Measurements from ENCODE around the gene VPS18. TPM values are rescaled to one million over a fixed set of nuclear protein-coding genes. Genes with fewer than 3 reads are reported as not detected.
A peak's percentile ranks its signal among the peaks of the same experiment; 100 is the strongest.

The VPS18 gene
- total RNA-seq, 2 experiments from 2014 or later, result 3.3 to 3.4 TPM

DNA sequence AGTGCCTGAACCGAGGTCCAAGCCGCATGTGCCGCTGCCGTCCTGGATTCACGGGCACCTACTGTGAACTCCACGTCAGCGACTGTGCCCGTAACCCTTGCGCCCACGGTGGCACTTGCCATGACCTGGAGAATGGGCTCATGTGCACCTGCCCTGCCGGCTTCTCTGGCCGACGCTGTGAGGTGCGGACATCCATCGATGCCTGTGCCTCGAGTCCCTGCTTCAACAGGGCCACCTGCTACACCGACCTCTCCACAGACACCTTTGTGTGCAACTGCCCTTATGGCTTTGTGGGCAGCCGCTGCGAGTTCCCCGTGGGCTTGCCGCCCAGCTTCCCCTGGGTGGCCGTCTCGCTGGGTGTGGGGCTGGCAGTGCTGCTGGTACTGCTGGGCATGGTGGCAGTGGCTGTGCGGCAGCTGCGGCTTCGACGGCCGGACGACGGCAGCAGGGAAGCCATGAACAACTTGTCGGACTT is 42.0 kb downstream of the VPS18 start:
- Mint-ChIP-seq H3K36me3 (ENCODE audit: low read depth) (no peaks in the 10 kb centered on the region), H3K27me3 (ENCODE audit: low read depth) (peaks cover 19% of the 10 kb centered on the region), H3K4me1 (ENCODE audit: low read depth) (peaks cover 15% of the 10 kb centered on the region), H3K4me3 (no peak overlapping the region), H3K9me3 (no peaks in the 10 kb centered on the region), H3K27ac (no peak overlapping the region)
- no peak for DNase-seq
- intact Hi-C loops (cut with micrococcal nuclease), result loop anchor here (10.0 kb wide), 1 partner anchor 249 kb away; no protein-coding TSS in a partner anchor
- CTCF ChIA-PET, result no interaction called here

DNA sequence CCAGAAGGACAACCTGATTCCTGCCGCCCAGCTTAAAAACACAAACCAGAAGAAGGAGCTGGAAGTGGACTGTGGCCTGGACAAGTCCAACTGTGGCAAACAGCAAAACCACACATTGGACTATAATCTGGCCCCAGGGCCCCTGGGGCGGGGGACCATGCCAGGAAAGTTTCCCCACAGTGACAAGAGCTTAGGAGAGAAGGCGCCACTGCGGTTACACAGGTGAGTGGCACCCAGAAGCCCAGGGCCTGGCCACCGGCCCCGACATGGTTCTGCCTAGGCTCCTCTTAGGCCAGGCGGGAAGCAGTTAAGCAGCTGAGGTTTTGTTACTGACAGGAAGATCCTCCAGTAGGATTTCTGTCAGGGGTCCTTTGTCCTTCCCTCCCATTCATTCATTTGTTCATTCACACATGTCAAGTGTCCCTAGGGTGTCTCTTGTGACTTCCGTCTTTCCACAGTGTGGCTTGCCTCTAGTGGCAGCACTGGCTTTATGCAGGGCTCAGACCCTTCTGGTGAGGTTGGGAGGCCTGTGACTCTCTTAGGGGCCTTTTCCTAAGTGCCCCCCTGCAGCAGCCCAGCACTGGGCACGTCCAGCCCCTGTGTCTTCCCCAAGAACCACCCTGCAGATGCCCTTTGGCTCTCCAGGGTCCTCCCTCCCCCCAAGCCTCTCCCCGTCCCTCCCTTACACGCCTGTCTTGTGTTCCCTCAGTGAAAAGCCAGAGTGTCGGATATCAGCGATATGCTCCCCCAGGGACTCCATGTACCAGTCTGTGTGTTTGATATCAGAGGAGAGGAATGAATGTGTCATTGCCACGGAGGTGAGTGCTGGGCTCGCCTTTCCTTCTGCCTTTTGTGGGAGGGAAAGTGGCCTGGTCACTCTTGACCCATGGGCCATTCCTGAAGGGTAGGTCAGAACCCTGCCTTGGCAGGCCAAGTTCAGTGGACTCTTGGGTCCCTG is 42.7 kb downstream of the VPS18 start:
- DNase-seq, result no peak
- CTCF ChIA-PET, result interaction anchor here (0.6 kb wide), 1 partner anchor 359 kb away, joined by 4 read pairs; no protein-coding TSS in a partner anchor
- Mint-ChIP-seq H3K4me1 (ENCODE audit: low read depth) (peaks cover 15% of the 10 kb centered on the region), H3K36me3 (ENCODE audit: low read depth) (no peaks in the 10 kb centered on the region), H3K27ac (no peak overlapping the region), H3K9me3 (no peaks in the 10 kb centered on the region), H3K4me3 (no peak overlapping the region), H3K27me3 (ENCODE audit: low read depth) (peaks cover 11% of the 10 kb centered on the region)
- intact Hi-C loops (cut with micrococcal nuclease), result loop anchor here (10.0 kb wide), 1 partner anchor 248 kb away; no protein-coding TSS in a partner anchor

DNA sequence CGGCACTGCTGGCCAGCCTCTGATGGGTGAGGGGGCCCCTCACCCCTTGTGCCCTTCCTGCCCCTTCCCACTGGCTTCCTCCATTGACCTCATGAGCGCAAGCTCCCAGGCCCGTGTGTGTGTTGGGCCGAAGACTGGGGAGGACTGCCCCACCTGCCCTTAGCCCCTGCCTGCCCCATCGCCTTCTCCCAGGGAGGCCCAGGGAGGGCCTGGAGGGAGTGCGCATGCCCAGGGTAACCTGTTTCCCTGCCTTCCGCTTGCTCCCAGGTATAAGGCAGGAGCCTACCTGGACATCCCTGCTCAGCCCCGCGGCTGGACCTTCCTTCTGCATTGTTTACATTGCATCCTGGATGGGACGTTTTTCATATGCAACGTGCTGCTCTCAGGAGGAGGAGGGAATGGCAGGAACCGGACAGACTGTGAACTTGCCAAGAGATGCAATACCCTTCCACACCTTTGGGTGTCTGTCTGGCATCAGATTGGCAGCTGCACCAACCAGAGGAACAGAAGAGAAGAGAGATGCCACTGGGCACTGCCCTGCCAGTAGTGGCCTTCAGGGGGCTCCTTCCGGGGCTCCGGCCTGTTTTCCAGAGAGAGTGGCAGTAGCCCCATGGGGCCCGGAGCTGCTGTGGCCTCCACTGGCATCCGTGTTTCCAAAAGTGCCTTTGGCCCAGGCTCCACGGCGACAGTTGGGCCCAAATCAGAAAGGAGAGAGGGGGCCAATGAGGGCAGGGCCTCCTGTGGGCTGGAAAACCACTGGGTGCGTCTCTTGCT is 43.7 kb downstream of the VPS18 start:
- CTCF ChIA-PET, result interaction anchor here (0.6 kb wide), 1 partner anchor 358 kb away, joined by 4 read pairs; no protein-coding TSS in a partner anchor
- no peak overlapping the region for H3K4me3 Mint-ChIP-seq
- peaks cover 21% of the 10 kb centered on the region for H3K4me1 Mint-ChIP-seq (ENCODE audit: low read depth)
- peaks cover 4% of the 10 kb centered on the region for H3K27me3 Mint-ChIP-seq (ENCODE audit: low read depth)
- no peak overlapping the region for H3K27ac Mint-ChIP-seq
- intact Hi-C loops (cut with micrococcal nuclease), result loop anchor here (10.0 kb wide), 1 partner anchor 247 kb away; no protein-coding TSS in a partner anchor
- H3K36me3 Mint-ChIP-seq (ENCODE audit: low read depth), result no peaks in the 10 kb centered on the region
- DNase-seq, result peak; percentile 32
- H3K9me3 Mint-ChIP-seq, result no peaks in the 10 kb centered on the region

DNA sequence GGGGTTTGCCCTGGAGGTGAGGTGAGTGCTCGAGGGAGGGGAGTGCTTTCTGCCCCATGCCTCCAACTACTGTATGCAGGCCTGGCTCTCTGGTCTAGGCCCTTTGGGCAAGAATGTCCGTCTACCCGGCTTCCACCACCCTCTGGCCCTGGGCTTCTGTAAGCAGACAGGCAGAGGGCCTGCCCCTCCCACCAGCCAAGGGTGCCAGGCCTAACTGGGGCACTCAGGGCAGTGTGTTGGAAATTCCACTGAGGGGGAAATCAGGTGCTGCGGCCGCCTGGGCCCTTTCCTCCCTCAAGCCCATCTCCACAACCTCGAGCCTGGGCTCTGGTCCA is 44.3 kb downstream of the VPS18 start:
- CTCF ChIA-PET, result no interaction called here
- Mint-ChIP-seq H3K9me3 (no peaks in the 10 kb centered on the region), H3K27me3 (ENCODE audit: low read depth) (no peaks in the 10 kb centered on the region), H3K4me1 (ENCODE audit: low read depth) (peaks cover 26% of the 10 kb centered on the region), H3K4me3 (no peak overlapping the region), H3K36me3 (ENCODE audit: low read depth) (no peaks in the 10 kb centered on the region), H3K27ac (no peak overlapping the region)
- intact Hi-C loops (cut with micrococcal nuclease), result loop anchor here (10.0 kb wide), 1 partner anchor 246 kb away; no protein-coding TSS in a partner anchor
- DNase-seq, result no peak

DNA sequence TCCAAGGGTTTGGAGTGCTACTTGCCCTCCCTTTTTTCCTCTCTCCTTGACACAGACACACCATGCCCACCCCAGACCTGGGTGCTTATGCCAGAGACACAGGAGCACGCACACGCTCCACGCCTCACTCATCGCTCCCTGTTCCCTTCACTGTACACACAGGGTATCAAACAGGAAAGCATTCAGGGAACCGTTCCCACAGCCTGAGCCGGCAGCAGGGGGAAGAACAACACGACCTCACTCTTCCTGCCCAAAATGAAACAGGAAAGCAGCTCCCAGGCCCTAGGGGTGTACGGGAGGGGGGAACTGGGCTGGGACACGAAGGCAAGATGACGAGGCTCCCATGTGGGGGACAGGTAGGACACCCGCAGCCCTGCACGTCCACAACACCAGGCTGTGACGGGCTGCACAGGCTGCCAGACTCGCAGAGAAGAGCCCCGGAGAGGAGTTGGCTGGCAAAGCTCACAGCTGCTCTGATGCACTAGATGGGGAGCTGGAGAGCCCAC is 46.1 kb downstream of the VPS18 start:
- intact Hi-C loops (cut with micrococcal nuclease), result loop anchor here (2.0 to 5.0 kb wide), 4 partner anchors 36 to 462 kb away; partner anchors contain the start of gene NDUFAF1
- H3K36me3 Mint-ChIP-seq (ENCODE audit: low read depth), result no peaks in the 10 kb centered on the region
- CTCF ChIA-PET, result interaction anchor here (1.0 to 4.4 kb wide), 7 partner anchors 10 to 85 kb away, joined by 3 to 52 read pairs (median 10); partner anchors contain the start of genes CHAC1, DLL4 and VPS18
- peaks cover 27% of the 10 kb centered on the region for H3K4me1 Mint-ChIP-seq (ENCODE audit: low read depth)
- H3K4me3 Mint-ChIP-seq, result peak overlapping the region; percentile 1
- H3K9me3 Mint-ChIP-seq, result no peaks in the 10 kb centered on the region
- peak overlapping the region; percentile 12 for H3K27ac Mint-ChIP-seq
- DNase-seq, result no peak
- H3K27me3 Mint-ChIP-seq (ENCODE audit: low read depth), result no peaks in the 10 kb centered on the region

DNA sequence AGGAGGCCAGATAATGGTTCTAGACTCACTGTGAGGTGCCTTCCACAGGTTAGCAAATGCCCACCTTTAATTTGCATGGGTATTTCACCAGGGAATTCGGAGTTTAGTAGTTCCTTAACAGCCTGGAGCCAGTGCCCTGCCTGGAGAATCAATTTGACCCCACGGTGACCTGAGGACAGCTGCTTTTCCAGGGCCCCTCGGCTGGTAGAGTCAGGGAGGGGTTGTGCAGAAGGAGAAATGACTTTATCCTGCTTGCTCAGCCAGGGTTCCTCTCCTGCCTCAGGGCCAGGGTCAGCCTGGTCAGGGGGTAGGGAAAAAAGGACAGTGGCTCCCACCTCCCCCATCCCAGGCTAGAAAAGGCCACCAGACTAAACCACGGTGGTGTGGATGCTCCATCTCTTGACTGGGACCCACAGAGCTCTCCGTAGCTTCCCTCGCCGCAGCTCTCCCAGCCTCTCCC is 46.8 kb downstream of the VPS18 start:
- Mint-ChIP-seq H3K27ac (peak overlapping the region; percentile 78), H3K4me1 (ENCODE audit: low read depth) (peaks cover 31% of the 10 kb centered on the region), H3K27me3 (ENCODE audit: low read depth) (no peaks in the 10 kb centered on the region), H3K9me3 (no peaks in the 10 kb centered on the region), H3K36me3 (ENCODE audit: low read depth) (no peaks in the 10 kb centered on the region), H3K4me3 (peak overlapping the region; percentile 66)
- CTCF ChIA-PET, result interaction anchor here (0.6 to 4.4 kb wide), 19 partner anchors 11 to 338 kb away, joined by 3 to 52 read pairs (median 4); partner anchors contain the start of genes CHAC1, DLL4 and VPS18
- DNase-seq, result no peak
- intact Hi-C loops (cut with micrococcal nuclease), result loop anchor here (1.0 to 5.0 kb wide), 5 partner anchors 11 to 461 kb away; partner anchors contain the start of gene NDUFAF1

DNA sequence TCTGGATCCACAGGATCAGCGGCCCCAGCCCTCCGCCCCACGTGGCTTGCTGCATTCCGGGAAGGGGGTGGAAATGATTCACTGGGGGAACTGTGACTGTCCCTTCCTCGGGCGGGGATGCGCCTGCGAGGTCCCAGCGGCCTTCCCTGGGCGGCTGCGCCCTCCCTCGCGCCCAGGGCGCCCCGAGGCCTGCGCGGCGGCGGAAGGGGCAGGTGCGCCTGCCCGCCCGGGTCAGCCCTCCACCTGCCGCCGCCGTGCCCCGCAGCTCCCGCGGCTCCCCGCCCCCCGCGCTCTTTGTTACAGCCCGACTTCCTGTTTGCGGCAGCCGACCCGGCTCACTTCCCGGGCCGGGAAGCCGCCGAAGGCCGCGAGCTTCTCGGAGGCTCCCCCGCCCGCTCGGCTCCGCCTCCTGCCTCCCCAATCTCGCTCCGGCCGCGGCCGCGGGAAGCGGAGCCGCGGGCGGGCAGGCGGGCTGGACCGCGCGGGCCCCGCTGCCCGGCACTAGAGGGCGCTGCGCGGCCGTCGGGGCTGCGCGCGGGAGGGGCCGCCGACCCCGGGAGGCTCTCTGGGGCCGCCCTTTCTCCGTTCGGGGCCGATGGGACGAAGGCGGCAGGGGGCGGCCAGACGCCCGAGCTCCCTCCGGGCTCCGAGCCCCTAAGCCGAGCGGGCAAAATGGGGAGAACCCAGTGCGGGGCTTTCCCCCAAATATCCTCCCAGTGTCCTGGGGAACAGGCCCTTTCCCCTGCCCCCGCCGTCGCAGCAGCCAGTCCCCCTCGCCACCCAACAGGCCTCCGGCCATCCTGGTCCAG is 47.5 kb downstream of the VPS18 start:
- H3K9me3 Mint-ChIP-seq, result no peaks in the 10 kb centered on the region
- peak; percentile 80 for DNase-seq
- peak overlapping the region; percentile 78 for H3K27ac Mint-ChIP-seq
- peak overlapping the region; percentile 82 for H3K4me3 Mint-ChIP-seq
- no peaks in the 10 kb centered on the region for H3K36me3 Mint-ChIP-seq (ENCODE audit: low read depth)
- intact Hi-C loops (cut with micrococcal nuclease), result loop anchor here (1.0 to 5.0 kb wide), 7 partner anchors 11 to 549 kb away; partner anchors contain the start of genes CHAC1 and NDUFAF1
- no peaks in the 10 kb centered on the region for H3K27me3 Mint-ChIP-seq (ENCODE audit: low read depth)
- CTCF ChIA-PET, result interaction anchor here (0.6 to 4.4 kb wide), 23 partner anchors 10 to 337 kb away, joined by 3 to 52 read pairs (median 4); partner anchors contain the start of genes CHAC1, DLL4 and VPS18
- peaks cover 32% of the 10 kb centered on the region for H3K4me1 Mint-ChIP-seq (ENCODE audit: low read depth)

DNA sequence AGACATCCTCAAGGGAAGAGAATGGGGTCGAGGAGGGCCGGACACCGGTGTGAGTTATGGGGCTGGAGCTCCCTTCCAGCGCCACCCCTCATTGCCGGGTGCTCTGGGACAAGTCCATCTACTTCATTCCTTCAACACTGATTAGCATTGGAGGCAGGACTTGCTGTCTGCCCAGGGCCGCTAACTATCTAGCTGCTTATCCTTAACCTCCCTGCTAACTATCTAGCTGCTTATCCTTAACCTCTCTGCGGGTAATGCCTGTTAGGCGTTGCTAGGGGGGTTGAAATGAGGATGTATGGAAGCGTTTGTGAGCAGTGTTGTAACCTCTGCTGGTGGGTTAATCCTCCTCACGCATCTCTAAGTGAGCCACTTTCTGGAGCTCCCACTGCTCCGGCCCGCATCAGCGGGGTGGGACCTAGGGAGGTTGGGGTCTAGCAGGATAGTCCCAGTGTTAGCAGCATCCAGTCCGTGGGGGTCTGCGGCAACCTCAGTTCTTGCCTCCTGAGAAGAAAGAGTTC is 48.1 kb downstream of the VPS18 start:
- Mint-ChIP-seq H3K4me3 (peak overlapping the region; percentile 82), H3K4me1 (ENCODE audit: low read depth) (peaks cover 32% of the 10 kb centered on the region), H3K27ac (peak overlapping the region; percentile 73), H3K36me3 (ENCODE audit: low read depth) (no peaks in the 10 kb centered on the region), H3K27me3 (ENCODE audit: low read depth) (no peaks in the 10 kb centered on the region), H3K9me3 (no peaks in the 10 kb centered on the region)
- no peak for DNase-seq
- CTCF ChIA-PET, result interaction anchor here (0.7 to 4.4 kb wide), 14 partner anchors 10 to 265 kb away, joined by 3 to 52 read pairs (median 4); partner anchors contain the start of genes CHAC1, DLL4 and VPS18
- intact Hi-C loops (cut with micrococcal nuclease), result loop anchor here (1.0 to 5.0 kb wide), 5 partner anchors 11 to 548 kb away; partner anchors contain the start of genes CHAC1 and NDUFAF1

DNA sequence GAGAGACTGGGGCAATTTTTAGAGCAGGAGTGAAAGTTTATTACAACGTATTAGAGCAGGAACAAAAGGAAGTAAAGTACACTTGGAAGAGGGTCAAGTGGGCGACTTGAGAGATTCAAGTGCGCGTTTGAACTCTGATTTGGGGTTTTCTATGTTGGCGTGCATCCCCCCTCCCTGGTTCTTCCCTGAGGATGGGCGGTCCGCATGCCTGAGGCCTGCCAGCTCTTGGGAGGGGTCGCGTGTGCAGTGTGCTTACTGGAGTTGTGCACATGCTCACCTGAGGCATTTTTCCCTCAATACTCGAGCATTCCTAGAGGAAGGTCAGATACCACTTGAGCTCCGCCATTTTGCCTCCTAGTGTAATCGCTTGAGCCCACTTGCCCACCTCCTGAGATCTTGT is 48.6 kb downstream of the VPS18 start:
- Mint-ChIP-seq H3K27ac (peak overlapping the region; percentile 73), H3K36me3 (ENCODE audit: low read depth) (no peaks in the 10 kb centered on the region), H3K27me3 (ENCODE audit: low read depth) (no peaks in the 10 kb centered on the region), H3K4me1 (ENCODE audit: low read depth) (peaks cover 32% of the 10 kb centered on the region), H3K4me3 (peak overlapping the region; percentile 82), H3K9me3 (no peaks in the 10 kb centered on the region)
- intact Hi-C loops (cut with micrococcal nuclease), result loop anchor here (1.0 to 5.0 kb wide), 5 partner anchors 10 to 547 kb away; partner anchors contain the start of genes CHAC1 and NDUFAF1
- DNase-seq, result no peak
- CTCF ChIA-PET, result interaction anchor here (0.6 to 4.4 kb wide), 9 partner anchors 9 to 437 kb away, joined by 3 to 52 read pairs (median 7); partner anchors contain the start of genes CHAC1, DLL4 and VPS18

DNA sequence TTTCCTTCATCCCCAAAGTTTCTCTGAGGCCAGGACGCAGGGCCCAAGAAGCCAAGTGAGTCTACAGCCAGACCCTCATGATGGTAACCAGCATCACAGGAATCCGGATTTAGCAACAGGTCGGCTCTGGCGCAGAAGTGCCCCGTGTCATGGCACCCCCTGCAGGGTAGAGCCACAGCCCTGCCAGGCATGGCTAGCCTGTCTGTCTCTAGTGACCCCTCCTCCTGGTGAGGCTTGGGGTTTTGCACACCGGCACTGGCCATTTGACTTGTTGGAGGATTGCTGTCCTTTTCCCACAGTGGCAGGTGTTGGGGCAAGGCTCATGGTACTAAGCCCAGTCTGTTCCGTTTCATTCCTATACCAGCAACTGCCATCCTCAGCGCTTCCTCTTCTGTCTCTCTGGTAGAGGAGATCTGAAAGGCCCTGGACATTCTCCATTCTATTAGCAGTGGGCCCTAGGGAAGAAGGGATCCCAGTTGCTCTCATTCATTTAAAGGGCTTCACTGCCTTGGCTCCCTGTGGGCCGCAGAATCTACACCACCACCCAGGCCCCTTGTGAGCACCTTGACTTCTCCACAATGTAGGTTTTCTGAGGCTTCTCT is 49.6 kb downstream of the VPS18 start:
- H3K27ac Mint-ChIP-seq, result no peak overlapping the region

More for the DNA sequence above, 49.6 kb downstream of the VPS18 start:
- intact Hi-C loops (cut with micrococcal nuclease), result loop anchor here (5.0 kb wide), 3 partner anchors 78 to 458 kb away; partner anchors contain the start of gene NDUFAF1
- Mint-ChIP-seq H3K27me3 (ENCODE audit: low read depth) (no peaks in the 10 kb centered on the region), H3K4me3 (peak overlapping the region; percentile 82), H3K9me3 (no peaks in the 10 kb centered on the region), H3K36me3 (ENCODE audit: low read depth) (no peaks in the 10 kb centered on the region), H3K4me1 (ENCODE audit: low read depth) (peaks cover 32% of the 10 kb centered on the region)
- DNase-seq, result no peak
- CTCF ChIA-PET, result interaction anchor here (0.6 kb wide), 2 partner anchors 438 to 762 kb away, joined by 3 to 4 read pairs; no protein-coding TSS in a partner anchor

All from activated naive CD4-positive, alpha-beta T cell treated with anti-CD3 and anti-CD28 coated beads for 36 hours (primary cell).